ENCODE data around the gene RAB1B.

- TF ChIP-seq POLR2A (IDR thresholded peaks at IDR 0.05), result no peak
- TF ChIP-seq POLR2AphosphoS5 (IDR thresholded peaks at IDR 0.05), result no peak
Observed at GRCh38 chr11:66293352-66293751, 24.9 kb downstream of the RAB1B start.
